Stimulated activated CD4-positive, alpha-beta T cell treated with anti-CD3 and anti-CD28 coated beads, Interleukin-4, amount 100 ng/mL, for 24 hours (primary cell): ENCODE results near the gene HOXA5.

Experiments used
- DNase-seq: peaks from one replicate; pipeline ENCODE4 v3.0.0-alpha.2; 2020

HOXA5 gene

GRCh38 chr7:27182285-27182841 is 38.9 kb upstream of the HOXA5 start:
- no peak for DNase-seq

- DNase-seq = no peak
Measured at GRCh38 chr7:27181795-27182275, 38.4 kb upstream of the HOXA5 start.

- DNase-seq = no peak
Measured at GRCh38 chr7:27180431-27181420, 37.2 kb upstream of the HOXA5 start.

DNA sequence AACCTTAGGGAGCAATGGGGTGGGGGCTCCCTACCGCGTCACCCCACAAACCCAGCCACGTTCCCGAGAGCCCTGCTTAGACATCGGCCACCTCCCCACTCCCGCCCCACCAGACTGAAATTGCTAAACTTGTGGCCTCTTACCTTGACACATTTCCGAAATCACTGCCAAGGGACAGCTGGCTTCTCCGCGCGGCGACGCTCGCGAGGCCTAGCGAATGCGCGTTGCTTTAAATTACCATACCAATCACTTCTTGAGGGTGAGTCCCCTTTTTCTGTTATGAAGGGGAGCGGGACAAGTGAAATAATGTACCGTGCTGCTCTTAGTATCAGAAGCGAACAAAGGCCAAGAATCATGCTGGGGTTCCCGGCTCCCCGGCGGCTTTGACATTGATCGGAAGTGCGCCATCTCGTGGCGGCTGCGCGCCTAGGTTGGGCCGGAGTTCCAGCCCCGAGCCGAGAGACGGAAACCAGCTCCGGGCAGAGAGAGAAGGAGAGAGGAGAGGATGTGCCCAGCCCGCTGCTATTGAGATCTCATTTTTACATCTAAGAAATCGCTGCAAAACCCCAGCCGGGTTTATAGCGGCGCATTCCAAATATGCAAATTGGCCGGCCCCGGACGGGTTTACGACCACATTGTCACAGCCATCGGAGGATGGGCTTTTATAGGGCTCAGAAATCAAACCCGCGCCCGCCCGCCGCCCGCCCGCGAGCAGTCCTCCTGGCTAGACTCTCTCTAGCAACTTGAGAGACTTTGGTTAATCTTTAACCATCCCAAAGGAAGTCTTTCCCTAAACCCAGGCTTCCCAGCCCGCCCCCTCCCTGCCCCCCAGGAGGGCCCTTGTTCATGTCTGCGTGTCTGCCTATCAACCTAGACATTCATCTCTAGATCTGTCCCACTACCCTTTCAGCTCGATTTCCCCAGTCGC is 36.3 kb upstream of the HOXA5 start:
- DNase-seq = peak; percentile 66

GRCh38 chr7:27179030-27179429 is 35.5 kb upstream of the HOXA5 start:
- no peak for DNase-seq

- no peak for DNase-seq
Measured at GRCh38 chr7:27178366-27178765, 34.9 kb upstream of the HOXA5 start.

DNA sequence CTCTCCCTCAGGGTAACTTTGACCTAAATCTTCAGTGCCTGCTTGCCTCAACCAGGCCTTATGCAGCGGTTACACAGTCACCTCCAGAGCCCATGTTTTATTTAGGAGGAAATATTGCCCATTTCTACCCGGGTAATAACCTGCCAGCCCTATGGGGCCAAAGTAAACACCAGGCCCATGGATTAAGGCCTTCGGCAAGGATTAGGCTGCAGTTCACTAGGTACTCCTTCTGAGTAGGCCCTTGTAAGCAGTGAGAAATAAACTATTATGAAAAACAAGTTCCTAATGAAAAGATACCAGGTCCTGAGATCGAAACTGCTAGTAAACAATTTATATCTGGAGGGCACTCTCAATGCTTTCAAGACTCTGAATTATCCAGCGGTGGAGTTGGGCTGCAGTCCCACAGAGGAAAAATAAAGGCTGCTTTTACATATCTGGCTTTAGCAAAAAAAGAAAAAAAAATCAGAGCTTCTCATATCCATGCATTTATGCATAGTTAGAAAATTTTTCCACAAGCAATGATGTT is 34.4 kb upstream of the HOXA5 start:
- DNase-seq = no peak

DNA sequence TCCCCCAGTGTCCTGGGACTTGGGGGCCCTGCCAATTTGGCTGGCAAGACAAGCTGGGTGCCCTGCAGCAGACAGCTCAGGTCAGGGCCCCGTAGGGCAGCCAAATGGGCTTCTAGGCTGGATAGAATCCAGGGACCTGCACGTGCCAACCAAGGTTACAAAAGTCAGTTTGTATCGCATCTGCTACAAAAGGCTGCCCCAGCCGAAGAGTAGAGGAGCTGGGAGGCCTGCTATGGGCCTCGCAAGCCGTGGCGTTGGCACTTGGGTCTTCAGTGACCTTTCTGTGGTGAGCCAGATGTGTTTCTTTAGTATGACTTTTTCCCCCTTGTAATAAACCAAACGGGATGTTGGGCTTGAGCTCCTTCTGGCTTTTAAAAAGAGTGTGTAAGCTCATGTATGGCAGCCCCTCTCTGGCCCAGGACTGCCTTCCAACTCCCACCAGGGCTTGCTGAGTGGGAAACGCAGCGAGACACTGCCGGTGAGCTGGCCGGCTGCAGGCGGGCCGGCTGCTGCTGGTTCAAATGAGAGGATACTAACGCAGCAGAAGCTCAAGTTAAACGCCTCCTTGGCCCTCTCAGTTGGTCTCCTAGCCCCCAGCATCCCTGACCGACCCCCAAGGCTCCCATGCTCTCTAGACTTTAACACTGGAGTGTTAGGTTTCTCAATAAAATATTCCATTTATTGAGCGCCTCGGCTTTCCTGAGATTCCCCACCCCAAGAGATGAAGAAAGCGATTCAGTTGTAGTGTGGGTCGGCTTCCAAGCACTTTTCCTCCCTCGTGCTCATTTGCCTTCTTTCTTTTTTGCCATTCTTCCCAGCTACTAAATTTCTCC is 33.7 kb upstream of the HOXA5 start:
- DNase-seq = no peak

GRCh38 chr7:27176524-27176845 is 33.0 kb upstream of the HOXA5 start:
- DNase-seq = no peak

DNA sequence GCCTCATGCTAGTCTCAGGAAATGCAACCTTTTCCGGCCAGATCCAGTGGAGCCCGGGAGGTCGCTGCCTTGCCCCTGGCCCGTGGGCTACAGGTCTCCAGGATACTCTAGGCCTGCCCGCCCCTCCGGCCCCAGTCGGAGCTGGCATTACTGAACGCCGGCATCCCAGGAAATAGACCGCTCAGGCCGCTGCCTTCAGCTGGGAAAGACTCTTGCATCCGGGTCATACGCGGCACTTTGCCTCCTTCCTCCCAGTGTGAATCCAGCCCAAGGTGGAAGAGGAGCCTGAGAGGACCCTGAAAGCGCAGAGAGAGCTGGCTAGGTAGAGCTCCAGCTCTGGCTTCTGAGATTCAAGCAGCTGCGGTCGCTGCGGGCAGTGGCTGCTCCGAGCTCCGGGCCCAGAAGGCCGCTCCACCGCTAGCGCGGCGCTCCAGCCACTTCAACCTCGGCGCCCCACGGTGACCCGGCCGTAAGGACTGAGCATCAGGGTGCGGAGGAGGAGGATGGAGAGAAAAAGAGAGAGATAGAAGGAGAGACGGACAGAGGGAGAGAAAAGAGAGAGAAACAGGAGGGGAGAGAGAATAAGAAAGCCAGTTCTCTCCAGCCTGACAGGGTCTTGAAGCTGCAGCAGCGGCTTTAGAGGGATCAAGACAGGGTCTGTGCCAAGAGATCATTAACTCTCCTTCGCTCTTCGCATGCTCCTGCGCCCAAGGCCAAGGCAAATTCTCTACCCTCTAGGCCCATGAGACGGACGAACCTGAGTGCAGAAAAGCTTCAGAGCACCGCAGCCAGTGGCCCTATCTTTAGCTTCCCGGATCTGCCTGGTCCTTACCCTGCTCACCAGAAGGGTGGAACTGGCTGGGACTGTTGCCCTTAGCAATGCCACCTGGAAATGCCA is 32.4 kb upstream of the HOXA5 start:
- DNase-seq = no peak

DNA sequence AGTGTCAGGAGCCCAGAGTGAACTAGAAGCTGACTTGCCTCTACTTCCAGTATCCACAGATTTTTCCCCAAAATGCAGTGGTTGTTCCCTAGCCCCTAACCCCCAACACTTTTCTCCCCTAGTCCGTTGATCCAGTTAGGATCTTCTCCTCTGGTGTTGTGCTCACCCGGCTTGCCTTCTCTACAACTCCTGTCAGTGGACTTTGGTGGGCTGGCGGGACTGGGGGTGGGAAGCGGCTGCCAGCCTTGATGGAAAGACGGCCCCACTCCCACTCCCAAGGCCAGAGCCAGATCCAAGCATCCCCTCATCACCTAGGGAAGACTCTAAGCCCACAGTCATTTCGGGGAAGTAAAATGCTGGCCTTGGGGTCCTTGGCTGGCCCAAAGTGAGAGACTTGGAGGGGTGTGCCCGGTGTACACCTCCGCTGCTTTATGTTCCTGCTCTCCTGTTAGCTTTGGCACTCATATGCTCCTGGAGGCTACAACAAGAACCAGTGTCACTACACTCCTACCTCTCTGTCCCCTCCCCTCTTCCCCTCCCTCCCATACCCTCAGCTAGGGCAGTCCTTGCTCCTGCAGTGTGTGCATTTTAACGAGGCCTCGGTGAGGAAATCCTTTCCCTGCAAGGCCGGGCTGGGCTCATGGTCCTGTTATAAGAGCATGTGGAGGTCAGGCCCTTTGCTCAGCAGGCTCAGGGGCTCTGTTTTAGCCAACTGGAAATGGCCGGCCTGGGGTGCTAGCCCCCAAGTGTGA is 31.6 kb upstream of the HOXA5 start:
- no peak for DNase-seq

DNA sequence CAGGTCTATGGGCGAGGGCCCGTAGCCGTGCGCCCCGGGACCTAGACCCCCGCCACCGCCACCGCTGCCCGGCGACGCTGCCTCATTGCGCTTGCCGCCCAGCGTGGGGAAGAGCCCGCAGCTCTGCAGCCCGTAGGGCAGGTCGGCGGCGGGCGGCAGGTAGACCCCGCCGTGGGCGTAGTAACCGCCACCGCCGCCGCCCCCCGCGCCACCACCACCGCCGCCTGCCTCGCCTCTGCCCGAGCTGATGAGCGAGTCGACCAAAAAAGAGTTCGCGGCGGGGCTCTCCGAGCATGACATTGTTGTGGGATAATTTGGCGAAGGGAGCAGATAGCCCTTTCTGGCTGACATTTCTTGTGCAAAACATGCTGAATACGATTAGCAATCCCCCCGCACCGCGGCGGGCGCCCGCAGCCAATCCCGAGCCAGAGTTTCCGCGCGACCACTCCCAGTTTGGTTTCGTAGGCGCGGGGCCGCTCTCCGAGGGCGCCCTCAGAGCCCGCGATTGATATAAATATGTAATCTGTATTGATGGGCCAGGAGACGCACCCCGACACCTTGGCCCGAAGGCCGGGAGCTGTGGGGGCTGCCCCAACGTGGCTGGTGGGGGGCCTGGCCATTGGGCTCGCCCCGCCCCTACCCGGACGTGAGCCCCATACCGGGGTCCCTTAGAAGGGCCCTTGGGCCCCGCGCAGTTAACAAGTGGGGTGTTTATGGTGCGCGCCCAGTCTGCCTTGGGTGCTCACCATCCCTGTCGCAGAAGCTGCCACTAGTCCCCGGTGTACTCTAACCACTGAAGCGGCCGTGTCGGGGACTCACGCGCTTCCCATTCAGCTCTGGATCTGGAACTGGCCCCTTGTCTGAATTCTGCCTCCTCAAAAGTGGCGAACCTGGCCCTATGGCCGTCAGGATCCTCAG is 30.7 kb upstream of the HOXA5 start, which contains the start of gene HOXA10:
Gene HOXA10 (minus strand): TSS at position 365 of the 918 bp plus-strand sequence. CDS start 14 bp downstream, at position 351.
- no peak for DNase-seq

DNA sequence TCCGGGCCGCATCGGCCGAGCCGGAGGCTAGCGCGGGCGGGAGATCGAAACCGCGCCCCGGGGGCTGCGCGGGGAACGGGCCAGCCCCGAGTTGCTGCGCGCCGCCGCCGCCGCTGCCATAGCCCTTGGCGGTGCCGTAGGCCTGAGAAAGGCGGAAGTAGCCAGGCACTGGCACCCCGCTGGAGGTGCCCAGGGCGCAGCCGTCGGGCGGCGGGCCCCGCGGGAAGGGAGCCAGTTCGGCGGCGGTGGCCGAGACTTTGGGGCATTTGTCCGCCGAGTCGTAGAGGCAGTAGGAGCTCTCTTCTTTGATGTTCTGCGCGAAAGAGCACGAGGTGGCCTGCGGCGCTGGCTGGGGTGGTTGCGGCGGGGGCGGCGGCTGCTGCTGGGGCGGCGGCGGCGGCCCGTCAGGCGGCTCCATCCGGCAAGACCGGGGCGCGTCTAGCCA is 30.1 kb upstream of the HOXA5 start:
- no peak for DNase-seq

- DNase-seq = no peak
Measured at GRCh38 chr7:27172823-27173510, 29.5 kb upstream of the HOXA5 start.

DNA sequence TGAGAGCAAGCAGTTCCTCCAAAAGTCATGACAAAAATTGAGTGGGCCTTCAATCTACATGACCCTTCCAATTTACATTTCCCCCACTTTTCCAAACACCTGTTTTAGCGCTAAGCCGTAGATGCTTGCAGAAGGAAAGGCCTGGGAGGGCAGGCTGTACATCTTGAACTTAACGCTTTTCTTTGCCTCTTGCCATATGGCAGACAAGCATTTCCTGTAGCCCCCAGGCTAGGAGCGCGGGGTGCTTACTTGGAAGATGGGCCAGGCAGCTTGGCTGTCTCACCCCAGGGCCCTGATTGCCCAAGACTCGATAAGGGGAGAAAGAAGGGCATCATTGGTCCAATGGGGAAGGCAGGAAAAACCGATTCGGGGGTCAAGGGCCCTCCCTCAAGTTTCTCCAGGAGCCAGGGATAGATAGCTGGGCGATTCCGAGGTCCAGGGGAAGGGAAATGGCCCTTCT is 28.9 kb upstream of the HOXA5 start:
- DNase-seq = no peak

DNA sequence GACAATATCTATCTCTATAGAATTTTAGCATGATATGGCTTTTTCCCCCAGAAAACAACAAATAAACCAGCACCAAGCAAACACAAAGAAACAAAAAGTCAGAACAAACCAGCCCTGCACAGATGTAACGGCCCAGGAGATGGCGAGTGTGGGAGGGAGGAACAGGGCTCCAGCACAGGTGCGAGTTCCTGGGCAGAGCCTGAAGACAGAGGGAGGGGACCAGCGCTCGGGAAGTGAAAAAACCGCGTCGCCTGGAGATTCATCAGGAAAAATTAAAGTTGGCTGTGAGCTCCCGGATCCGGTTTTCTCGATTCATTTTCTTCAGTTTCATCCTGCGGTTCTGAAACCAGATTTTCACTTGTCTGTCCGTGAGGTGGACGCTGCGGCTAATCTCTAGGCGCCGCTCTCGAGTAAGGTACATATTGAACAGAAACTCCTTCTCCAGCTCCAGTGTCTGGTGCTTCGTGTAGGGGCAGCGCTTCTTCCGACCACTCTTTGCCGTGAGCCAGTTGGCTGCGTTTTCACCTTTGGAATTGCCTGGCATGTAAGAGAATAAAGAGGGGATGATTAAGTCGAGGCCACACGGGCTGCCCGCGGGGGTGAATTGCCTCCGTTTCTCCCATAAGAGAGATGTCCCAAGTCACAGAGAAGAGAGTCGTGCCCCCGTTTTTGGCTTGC is 28.3 kb upstream of the HOXA5 start:
- DNase-seq = no peak

GRCh38 chr7:27171325-27171636 is 27.8 kb upstream of the HOXA5 start:
- no peak for DNase-seq
